T-helper 1 cell treated with Interleukin-12 subunit alpha and Interleukin-12 subunit beta and Interleukin-4 antibody, amounts not matched to agents 30 μg/mL and 1 μg/mL, for 36 hours (primary cell): ENCODE measurements around the gene SECISBP2L.

Source experiments
- H3K27ac Mint-ChIP-seq: one replicate; pipeline ENCODE4 v1.8.0; 2021; ENCODE audit warnings: mild to moderate bottlenecking, mixed read lengths
- H3K27me3 Mint-ChIP-seq: one replicate; pipeline ENCODE4 v1.8.0; 2021; ENCODE audit warnings: low read depth, mixed read lengths
- H3K36me3 Mint-ChIP-seq: one replicate; pipeline ENCODE4 v1.8.0; 2021; ENCODE audit warnings: low read depth, mixed read lengths
- H3K4me1 Mint-ChIP-seq: one replicate; pipeline ENCODE4 v1.8.0; 2021; ENCODE audit warnings: low read depth, mixed read lengths
- H3K4me3 Mint-ChIP-seq: one replicate; pipeline ENCODE4 v1.8.0; 2021; ENCODE audit warnings: mild to moderate bottlenecking, moderate library complexity, mixed read lengths
- H3K9me3 Mint-ChIP-seq: one replicate; pipeline ENCODE4 v1.8.0; 2021; ENCODE audit warnings: mixed read lengths

The SECISBP2L gene

GRCh38 chr15:49040151-49040550 is 6.1 kb downstream of the SECISBP2L start:
- peaks cover 20% of the 10 kb centered on the region for H3K4me1 Mint-ChIP-seq
- peaks cover 7% of the 10 kb centered on the region for H3K36me3 Mint-ChIP-seq
- no peaks in the 10 kb centered on the region for H3K9me3 Mint-ChIP-seq
- H3K27ac Mint-ChIP-seq: no peak overlapping the region
- no peaks in the 10 kb centered on the region for H3K27me3 Mint-ChIP-seq
- no peak overlapping the region for H3K4me3 Mint-ChIP-seq

DNA sequence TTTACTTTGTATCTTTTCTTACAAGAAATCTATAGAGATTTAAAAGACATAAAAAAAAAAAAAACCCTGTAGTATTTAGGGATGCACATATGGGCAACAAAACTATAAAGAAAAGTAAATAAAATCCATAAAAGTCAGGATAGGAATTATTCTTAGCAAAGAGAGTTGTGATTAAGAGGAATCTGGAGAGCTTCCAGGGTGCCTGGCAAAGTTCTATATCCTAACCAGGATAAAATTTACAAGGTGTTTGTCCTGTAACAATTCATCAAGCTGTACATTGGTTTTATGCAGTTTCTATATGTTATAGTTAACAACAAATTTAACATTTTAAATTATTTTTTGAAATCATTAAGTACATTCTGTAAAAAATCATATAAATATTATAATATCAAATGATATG is 7.9 kb downstream of the SECISBP2L start:
- Mint-ChIP-seq H3K27me3 (no peaks in the 10 kb centered on the region), H3K27ac (no peak overlapping the region), H3K4me3 (no peak overlapping the region), H3K4me1 (peaks cover 9% of the 10 kb centered on the region), H3K36me3 (peaks cover 7% of the 10 kb centered on the region), H3K9me3 (no peaks in the 10 kb centered on the region)

DNA sequence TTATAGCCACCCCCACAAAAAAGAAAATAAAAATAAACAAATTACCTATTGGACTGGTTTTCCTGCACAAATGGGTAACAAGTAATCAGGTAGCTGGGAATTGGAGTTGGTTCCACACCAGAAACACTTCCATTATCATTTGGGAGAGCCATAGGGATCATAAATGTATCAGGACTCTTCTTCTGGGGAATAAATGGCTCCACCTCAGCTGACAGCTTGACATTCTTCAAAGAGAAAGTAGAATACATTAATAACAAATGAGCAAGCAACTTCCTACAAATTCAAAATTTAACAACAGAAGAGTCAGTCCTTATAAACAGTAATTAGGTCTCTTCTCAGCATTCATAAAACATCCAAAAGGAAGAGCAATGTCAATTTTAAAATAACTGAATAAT is 8.7 kb downstream of the SECISBP2L start:
- H3K27ac Mint-ChIP-seq: no peak overlapping the region
- peaks cover 7% of the 10 kb centered on the region for H3K36me3 Mint-ChIP-seq
- H3K4me1 Mint-ChIP-seq: peaks cover 9% of the 10 kb centered on the region
- no peak overlapping the region for H3K4me3 Mint-ChIP-seq
- no peaks in the 10 kb centered on the region for H3K27me3 Mint-ChIP-seq
- no peaks in the 10 kb centered on the region for H3K9me3 Mint-ChIP-seq

GRCh38 chr15:49036650-49037545 is 9.3 kb downstream of the SECISBP2L start:
- Mint-ChIP-seq H3K36me3 (peaks cover 7% of the 10 kb centered on the region), H3K4me1 (peaks cover 10% of the 10 kb centered on the region), H3K27me3 (no peaks in the 10 kb centered on the region), H3K27ac (no peak overlapping the region), H3K4me3 (no peak overlapping the region), H3K9me3 (no peaks in the 10 kb centered on the region)

- Mint-ChIP-seq H3K4me3 (no peak overlapping the region), H3K4me1 (peaks cover 7% of the 10 kb centered on the region), H3K36me3 (peaks cover 7% of the 10 kb centered on the region), H3K27me3 (no peaks in the 10 kb centered on the region), H3K9me3 (no peaks in the 10 kb centered on the region), H3K27ac (no peak overlapping the region)
Observed at GRCh38 chr15:49035825-49036224, 10.4 kb downstream of the SECISBP2L start.

- Mint-ChIP-seq H3K4me3 (no peak overlapping the region), H3K36me3 (peaks cover 19% of the 10 kb centered on the region), H3K9me3 (no peaks in the 10 kb centered on the region), H3K27ac (no peak overlapping the region), H3K27me3 (no peaks in the 10 kb centered on the region), H3K4me1 (peaks cover 3% of the 10 kb centered on the region)
Observed at GRCh38 chr15:49032601-49033145, 13.6 kb downstream of the SECISBP2L start.

GRCh38 chr15:49031804-49032203 is 14.4 kb downstream of the SECISBP2L start:
- Mint-ChIP-seq H3K9me3 (no peaks in the 10 kb centered on the region), H3K4me1 (peaks cover 2% of the 10 kb centered on the region), H3K36me3 (peaks cover 22% of the 10 kb centered on the region), H3K27me3 (no peaks in the 10 kb centered on the region), H3K4me3 (no peak overlapping the region), H3K27ac (no peak overlapping the region)

DNA sequence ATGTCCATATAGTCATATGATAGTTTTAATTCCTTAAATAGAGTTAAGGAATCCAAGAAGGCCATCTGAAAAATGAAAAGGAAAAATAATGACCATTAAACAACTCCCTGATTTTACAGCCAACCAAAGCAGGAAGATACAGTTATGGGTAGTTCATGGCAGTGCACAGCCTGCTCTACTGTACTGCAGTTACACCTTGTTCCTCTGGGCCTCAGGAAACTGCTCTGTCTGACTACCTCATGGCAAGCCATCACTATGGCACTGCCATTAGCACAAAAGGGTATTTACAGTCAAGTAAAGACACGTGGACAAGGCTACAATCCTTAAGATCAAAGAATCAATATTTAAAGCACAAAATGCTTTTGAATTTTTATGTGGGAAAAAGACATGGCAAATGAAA is 19.5 kb downstream of the SECISBP2L start:
- Mint-ChIP-seq H3K4me3 (no peak overlapping the region), H3K36me3 (peaks cover 48% of the 10 kb centered on the region), H3K27ac (no peak overlapping the region), H3K9me3 (no peaks in the 10 kb centered on the region), H3K4me1 (peaks cover 15% of the 10 kb centered on the region), H3K27me3 (no peaks in the 10 kb centered on the region)

DNA sequence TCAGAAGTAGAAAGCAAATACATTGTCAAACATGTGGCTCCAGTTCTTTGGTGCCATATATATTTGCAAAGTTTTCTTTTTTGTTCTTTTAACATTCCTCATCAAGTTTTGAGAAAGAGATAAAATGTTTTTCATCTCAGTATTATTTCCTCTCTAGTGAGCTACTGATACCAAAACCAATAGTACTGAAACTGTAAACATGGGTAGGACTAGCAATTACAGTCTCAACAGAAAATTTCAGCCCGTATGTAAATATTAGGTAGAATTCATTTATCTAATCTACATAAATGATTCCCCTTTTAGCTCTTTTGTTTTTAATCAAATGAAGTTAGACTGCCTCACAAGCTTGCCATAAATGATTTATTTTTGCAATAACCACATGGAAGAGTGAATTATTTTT is 21.4 kb downstream of the SECISBP2L start:
- Mint-ChIP-seq H3K9me3 (no peaks in the 10 kb centered on the region), H3K4me1 (peaks cover 15% of the 10 kb centered on the region), H3K27ac (no peak overlapping the region), H3K36me3 (peaks cover 49% of the 10 kb centered on the region), H3K27me3 (no peaks in the 10 kb centered on the region), H3K4me3 (no peak overlapping the region)

- H3K27me3 Mint-ChIP-seq: no peaks in the 10 kb centered on the region
- H3K4me3 Mint-ChIP-seq: no peak overlapping the region
- peaks cover 51% of the 10 kb centered on the region for H3K36me3 Mint-ChIP-seq
- H3K9me3 Mint-ChIP-seq: no peaks in the 10 kb centered on the region
- peak overlapping the region; percentile 60 for H3K27ac Mint-ChIP-seq
- H3K4me1 Mint-ChIP-seq: peaks cover 15% of the 10 kb centered on the region
Observed at GRCh38 chr15:49023354-49023753, 22.9 kb downstream of the SECISBP2L start.

- H3K9me3 Mint-ChIP-seq: no peaks in the 10 kb centered on the region
- no peak overlapping the region for H3K27ac Mint-ChIP-seq
- peaks cover 42% of the 10 kb centered on the region for H3K36me3 Mint-ChIP-seq
- no peaks in the 10 kb centered on the region for H3K4me1 Mint-ChIP-seq
- no peak overlapping the region for H3K4me3 Mint-ChIP-seq
- H3K27me3 Mint-ChIP-seq: no peaks in the 10 kb centered on the region
Observed at GRCh38 chr15:49015896-49016295, 30.4 kb downstream of the SECISBP2L start.

DNA sequence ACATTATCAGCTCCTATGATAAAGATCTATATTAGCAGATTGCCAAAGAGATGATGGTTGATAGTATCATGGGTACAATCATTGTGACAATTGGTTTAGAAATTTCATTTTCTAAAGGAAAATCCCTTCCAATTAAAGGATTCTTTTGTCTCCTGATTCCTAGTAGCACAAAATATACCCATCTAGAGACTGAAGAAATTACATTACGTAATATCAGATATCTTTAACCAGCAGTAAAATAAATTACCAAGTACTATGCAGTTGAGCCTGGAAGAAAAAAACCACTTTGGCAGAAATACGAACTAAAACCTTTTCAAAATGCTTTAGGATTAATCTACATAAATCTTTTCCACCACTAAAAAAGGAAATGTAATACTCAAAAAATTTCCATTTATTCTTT is 46.9 kb downstream of the SECISBP2L start:
- Mint-ChIP-seq H3K9me3 (peaks cover 12% of the 10 kb centered on the region), H3K4me1 (no peaks in the 10 kb centered on the region), H3K36me3 (peaks cover 47% of the 10 kb centered on the region)

DNA sequence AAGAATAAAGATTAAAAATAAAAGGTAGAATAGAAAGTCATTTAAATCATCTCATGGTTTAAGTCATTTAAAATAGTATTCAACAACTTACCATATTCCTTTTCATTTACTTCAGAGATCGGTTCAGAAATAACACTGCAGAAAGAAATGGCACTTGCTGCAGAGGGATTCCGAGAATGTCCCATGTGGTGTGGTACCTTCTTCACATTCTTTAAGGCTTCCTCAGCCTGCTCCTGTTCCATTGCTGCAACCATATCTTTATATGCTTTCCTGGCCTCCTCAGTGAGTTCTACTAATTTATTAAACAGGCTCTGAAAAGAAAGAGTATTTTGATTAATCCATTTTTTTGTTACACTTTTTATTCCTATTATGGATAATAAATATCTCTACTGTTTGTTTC is 50.0 kb downstream of the SECISBP2L start:
- Mint-ChIP-seq H3K4me1 (no peaks in the 10 kb centered on the region), H3K36me3 (peaks cover 52% of the 10 kb centered on the region), H3K4me3 (no peak overlapping the region), H3K27me3 (no peaks in the 10 kb centered on the region), H3K9me3 (no peaks in the 10 kb centered on the region), H3K27ac (no peak overlapping the region)

More for the DNA sequence above, 46.9 kb downstream of the SECISBP2L start:
- Mint-ChIP-seq H3K4me3 (no peak overlapping the region), H3K27ac (no peak overlapping the region), H3K27me3 (no peaks in the 10 kb centered on the region)

DNA sequence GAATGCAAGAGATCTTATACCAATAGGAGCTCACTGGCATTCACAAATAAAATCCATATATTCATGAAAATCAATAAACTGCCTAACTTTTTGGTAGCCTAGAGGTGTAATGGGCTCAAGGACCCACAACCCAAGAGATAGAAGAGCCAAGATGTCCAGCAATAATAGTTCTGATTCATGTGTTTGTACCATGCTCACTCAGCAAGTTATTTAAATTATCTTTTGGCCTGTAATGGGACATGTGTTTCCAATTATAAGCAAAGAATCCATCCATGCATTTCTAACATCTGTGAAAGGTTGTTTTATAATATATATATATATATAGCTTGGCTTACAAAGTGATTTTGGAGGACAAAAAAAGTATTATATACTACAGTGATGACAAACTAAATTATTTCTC is 52.9 kb downstream of the SECISBP2L start:
- H3K27me3 Mint-ChIP-seq: no peaks in the 10 kb centered on the region
- H3K36me3 Mint-ChIP-seq: peaks cover 51% of the 10 kb centered on the region
- no peaks in the 10 kb centered on the region for H3K4me1 Mint-ChIP-seq
- H3K27ac Mint-ChIP-seq: no peak overlapping the region
- H3K4me3 Mint-ChIP-seq: no peak overlapping the region
- H3K9me3 Mint-ChIP-seq: no peaks in the 10 kb centered on the region

- Mint-ChIP-seq H3K27me3 (no peaks in the 10 kb centered on the region), H3K27ac (no peak overlapping the region), H3K36me3 (peaks cover 53% of the 10 kb centered on the region), H3K4me3 (no peak overlapping the region), H3K9me3 (no peaks in the 10 kb centered on the region), H3K4me1 (no peaks in the 10 kb centered on the region)
Observed at GRCh38 chr15:48992545-48992944, 53.7 kb downstream of the SECISBP2L start.
